AG10803 (cell line): ENCODE results near the gene ARL2BP.
"Not testable (repeated sequence)": the region's sequence is repeated elsewhere in the genome, so short reads cannot be mapped to it uniquely, and the experiment has no call there.

Source experiments
- DNase-seq: peaks from one replicate; pipeline ENCODE4 v3.0.0; 2010; ENCODE audit warnings: low read depth
- H3K4me3 ChIP-seq: 2 replicates; pipeline ENCODE4 v1.5.1; 2011; ENCODE audit warnings: mild to moderate bottlenecking, low read length, control low read depth
- CTCF ChIP-seq: conservative IDR thresholded peaks from 2 replicates; pipeline ENCODE4 v1.5.1; 2011; ENCODE audit warnings: mild to moderate bottlenecking, low read length, control low read depth, inconsistent platforms

ARL2BP gene

GRCh38 chr16:57271063-57271345 lies 25.9 kb downstream of the ARL2BP start:
- TF ChIP-seq CTCF: no peak
- DNase-seq: no peak
- H3K4me3 ChIP-seq: no peak overlapping the region

GRCh38 chr16:57271867-57272495 lies 26.9 kb downstream of the ARL2BP start:
- H3K4me3 ChIP-seq: no peak overlapping the region
- no peak for DNase-seq
- TF ChIP-seq CTCF: no peak

GRCh38 chr16:57273359-57273758 lies 28.3 kb downstream of the ARL2BP start:
- TF ChIP-seq CTCF: no peak

GRCh38 chr16:57273826-57274225 lies 28.8 kb downstream of the ARL2BP start:
- no peak for DNase-seq
- H3K4me3 ChIP-seq: no peak overlapping the region
- no peak for TF ChIP-seq CTCF

More at GRCh38 chr16:57273359-57273758, 28.3 kb downstream of the ARL2BP start:
- DNase-seq: no peak
- H3K4me3 ChIP-seq: no peak overlapping the region

- DNase-seq, H3K4me3 ChIP-seq: not testable (repeated sequence)
Observed at GRCh38 chr16:57275946-57276345, 30.9 kb downstream of the ARL2BP start.

- no peak for TF ChIP-seq CTCF
- DNase-seq: no peak
- H3K4me3 ChIP-seq: no peak overlapping the region
Observed at GRCh38 chr16:57276596-57276995, 31.5 kb downstream of the ARL2BP start.

- no peak for TF ChIP-seq CTCF
- no peak overlapping the region for H3K4me3 ChIP-seq
- DNase-seq: peak; percentile 78
Observed at GRCh38 chr16:57277586-57277985, 32.5 kb downstream of the ARL2BP start.

GRCh38 chr16:57278494-57278893 lies 33.4 kb downstream of the ARL2BP start:
- TF ChIP-seq CTCF: no peak
- no peak overlapping the region for H3K4me3 ChIP-seq
- DNase-seq: no peak
